Measurements from ENCODE around the gene SPATA21. TPM values are rescaled to one million over a fixed set of nuclear protein-coding genes. Genes with fewer than 3 reads are reported as not detected.

Gene SPATA21
- total RNA-seq, 4 donors from 2014 or later, result not detected

- Histone ChIP-seq H3K36me3 (peaks cover 0 to 5% (median 0%) of the 10 kb centered on the region in 3 donors), H3K4me3 (peak overlapping the region; percentile 15 to 57 (median 26)), H3K27ac (peak overlapping the region; percentile 59 to 75 (median 68)), H3K9me3 (no peaks in the 10 kb centered on the region), H3K27me3 (no peaks in the 10 kb centered on the region), H3K4me1 (peaks cover 30 to 79% (median 58%) of the 10 kb centered on the region in 3 donors)
- TF ChIP-seq CTCF (IDR thresholded peaks at IDR 0.05), result no peak
- no peak for TF ChIP-seq POLR2A (IDR thresholded peaks at IDR 0.05)
- no peak for DNase-seq
- intact Hi-C loops (cut with DNase I), result no loop called here
- WGBS, 2 donors, result 36 to 38% methylated on average over 14 of the region's 14 CpGs
These were observed 49.7 kb downstream of the SPATA21 start for GRCh38 chr1:16387201-16388188.

GRCh38 chr1:16386454-16387113 lies 50.6 kb downstream of the SPATA21 start:
- Histone ChIP-seq H3K4me1 (peaks cover 21 to 70% (median 49%) of the 10 kb centered on the region in 3 donors), H3K4me3 (peak overlapping the region in 1 of 4 donors; percentile 57), H3K27me3 (no peaks in the 10 kb centered on the region), H3K36me3 (no peaks in the 10 kb centered on the region), H3K9me3 (no peaks in the 10 kb centered on the region), H3K27ac (peak overlapping the region; percentile 59 to 75 (median 68))
- intact Hi-C loops (cut with DNase I), result no loop called here
- 13 to 30% methylated on average over 2 to 5 of the region's 5 CpGs for WGBS, 2 donors
- TF ChIP-seq POLR2A (IDR thresholded peaks at IDR 0.05) (no peak), CTCF (IDR thresholded peaks at IDR 0.05) (no peak)
- no peak for DNase-seq

- DNase-seq, result no peak
- Histone ChIP-seq H3K4me1 (peaks cover 20 to 63% (median 46%) of the 10 kb centered on the region in 3 donors), H3K27me3 (no peaks in the 10 kb centered on the region), H3K4me3 (no peak overlapping the region), H3K27ac (peak overlapping the region; percentile 20 to 75 (median 66)), H3K36me3 (no peaks in the 10 kb centered on the region), H3K9me3 (no peaks in the 10 kb centered on the region)
- TF ChIP-seq POLR2A (IDR thresholded peaks at IDR 0.05), result no peak
- TF ChIP-seq CTCF (IDR thresholded peaks at IDR 0.05), result no peak
- 77 to 93% methylated on average over 8 to 9 of the region's 9 CpGs for WGBS, 2 donors
- intact Hi-C loops (cut with DNase I), result no loop called here
These were observed 51.4 kb downstream of the SPATA21 start for GRCh38 chr1:16385659-16386453.

- H3K4me3 ChIP-seq, result no peak overlapping the region
- H3K9me3 ChIP-seq, result no peaks in the 10 kb centered on the region
- TF ChIP-seq CTCF (IDR thresholded peaks at IDR 0.05) (no peak), POLR2A (IDR thresholded peaks at IDR 0.05) (no peak)
- no peaks in the 10 kb centered on the region for H3K36me3 ChIP-seq
- intact Hi-C loops (cut with DNase I), result no loop called here
- DNase-seq, result no peak
- WGBS, 2 donors, result 86 to 94% methylated on average over 5 of the region's 5 CpGs
- H3K27me3 ChIP-seq, result no peaks in the 10 kb centered on the region
- H3K27ac ChIP-seq, result no peak overlapping the region
- peaks cover 20 to 68% (median 46%) of the 10 kb centered on the region in 3 donors for H3K4me1 ChIP-seq
These were observed 53.3 kb downstream of the SPATA21 start for GRCh38 chr1:16383888-16384287.

Measured in esophagus squamous epithelium (tissue), 5 donors.